Uterus (tissue), 2 donors: ENCODE data around the gene LRRC25.

Source experiments
- CTCF ChIP-seq, 4 experiments: fragments of 200-600 bp in 2 of 4; fragments of 450-650 bp in 2 of 4; sonication (generic) in 2 of 4; IDR thresholded peaks; one replicate each; pipeline ENCODE4 v1.5.1; 2016 to 2019; ENCODE audit warnings: antibody characterized with exemption in 4 of 4, mild to moderate bottlenecking in 2 of 4, moderate library complexity in 1 of 4
- POLR2A ChIP-seq, 2 donors: fragments of 450-650 bp; IDR thresholded peaks; one replicate each; pipeline ENCODE4 v1.6.1; 2016; ENCODE audit warnings: antibody characterized with exemption in 2 of 2, mild to moderate bottlenecking in 1 of 2, moderate library complexity in 1 of 2

- TF ChIP-seq CTCF (IDR thresholded peaks at IDR 0.05), result no peak
- TF ChIP-seq POLR2A (IDR thresholded peaks at IDR 0.05), result no peak
Measured at GRCh38 chr19:18418029-18418482, 20.6 kb upstream of the LRRC25 start.
